Measurements from ENCODE around the gene OR13C9. TPM values are rescaled to one million over a fixed set of nuclear protein-coding genes. Genes with fewer than 3 reads are reported as not detected.

The OR13C9 gene
- total RNA-seq, 2 experiments from 2014 or later: not detected

DNA sequence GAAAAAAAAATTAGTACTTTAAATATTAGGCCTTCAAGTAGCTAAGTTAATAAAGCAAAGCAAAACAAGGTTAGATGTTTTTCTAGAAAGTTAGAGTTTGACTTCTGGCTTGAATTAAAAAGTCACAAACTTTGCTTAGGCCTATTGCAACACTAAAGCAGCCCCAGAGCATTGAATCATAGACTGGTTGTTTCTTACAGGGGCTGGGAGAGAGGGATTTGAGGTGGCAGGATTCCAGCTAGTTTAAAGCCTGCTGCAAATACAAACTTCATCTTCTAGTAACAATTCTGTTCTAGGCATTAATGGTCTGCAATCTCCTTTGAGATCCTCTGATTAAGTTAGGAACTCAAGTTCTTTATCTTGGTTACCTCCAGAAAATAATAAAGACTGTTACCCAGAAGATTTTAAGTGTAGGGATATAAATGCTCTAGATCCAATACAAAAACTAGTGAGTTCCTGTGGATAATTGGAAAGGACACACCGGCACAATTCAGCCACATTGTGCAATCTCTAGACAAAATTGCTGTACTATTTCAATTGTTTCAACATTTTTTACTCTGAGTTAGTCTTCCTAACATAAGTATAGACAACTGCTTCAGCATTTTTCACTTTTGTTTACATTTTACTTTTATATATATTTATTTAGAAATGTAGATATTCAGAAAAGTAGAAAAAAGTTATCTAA lies 31.4 kb downstream of the OR13C9 start:
- H3K27me3 Mint-ChIP-seq: no peaks in the 10 kb centered on the region
- no peaks in the 10 kb centered on the region for H3K9me3 Mint-ChIP-seq
- ChIA-PET CTCF (no interaction called here), POLR2A (no interaction called here)
- H3K4me1 Mint-ChIP-seq: no peaks in the 10 kb centered on the region
- H3K36me3 Mint-ChIP-seq (ENCODE audit: low read depth): no peaks in the 10 kb centered on the region
- H3K4me3 Mint-ChIP-seq: no peak overlapping the region
- DNase-seq: no peak
- H3K27ac Mint-ChIP-seq: no peak overlapping the region

DNA sequence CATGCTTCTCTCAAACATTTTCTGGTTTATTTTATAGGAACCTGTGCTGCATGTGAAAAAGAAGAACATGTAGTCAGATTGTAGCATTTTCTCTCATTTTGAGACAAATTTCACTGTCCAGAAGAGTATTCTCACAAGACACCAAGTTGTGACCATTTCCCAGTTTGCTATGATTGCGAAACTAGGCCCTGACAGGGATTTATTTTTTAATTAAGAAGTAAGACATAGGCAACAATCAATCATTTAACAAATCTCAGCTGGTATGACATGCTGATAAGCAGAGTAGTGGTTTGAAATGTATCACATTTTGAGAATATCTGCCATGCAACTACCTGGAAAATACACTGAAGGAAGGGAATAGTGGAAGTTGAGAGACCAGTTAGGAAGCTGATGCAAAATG lies 37.4 kb downstream of the OR13C9 start:
- CTCF ChIA-PET: no interaction called here
- H3K9me3 Mint-ChIP-seq: no peaks in the 10 kb centered on the region
- no peaks in the 10 kb centered on the region for H3K4me1 Mint-ChIP-seq
- POLR2A ChIA-PET: no interaction called here
- H3K4me3 Mint-ChIP-seq: no peak overlapping the region
- no peaks in the 10 kb centered on the region for H3K27me3 Mint-ChIP-seq
- no peaks in the 10 kb centered on the region for H3K36me3 Mint-ChIP-seq (ENCODE audit: low read depth)
- H3K27ac Mint-ChIP-seq: no peak overlapping the region
- DNase-seq: no peak

- Mint-ChIP-seq H3K4me1 (no peaks in the 10 kb centered on the region), H3K27ac (no peak overlapping the region), H3K27me3 (no peaks in the 10 kb centered on the region), H3K9me3 (no peaks in the 10 kb centered on the region), H3K4me3 (no peak overlapping the region), H3K36me3 (ENCODE audit: low read depth) (no peaks in the 10 kb centered on the region)
- DNase-seq: no peak
- POLR2A ChIA-PET: no interaction called here
- CTCF ChIA-PET: no interaction called here
Observed at GRCh38 chr9:104577263-104577662, 40.7 kb downstream of the OR13C9 start.

DNA sequence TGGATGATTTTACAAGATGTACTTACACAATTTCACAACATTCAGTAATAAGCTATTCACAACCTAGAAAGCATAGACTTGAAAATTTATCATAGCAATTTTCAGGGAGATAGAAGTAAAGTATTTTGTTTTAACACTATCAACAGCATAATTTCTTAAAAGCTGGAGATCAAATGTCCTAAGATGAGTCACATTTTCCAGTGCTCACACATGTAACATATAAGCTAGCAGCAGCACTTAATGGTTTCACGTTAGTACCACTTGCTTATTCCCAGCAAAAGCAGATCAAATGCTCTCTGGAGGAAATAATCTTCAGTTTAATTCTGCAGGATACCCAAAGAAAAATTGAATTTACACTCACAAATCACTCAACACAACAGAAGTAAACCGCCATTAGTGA lies 42.5 kb downstream of the OR13C9 start:
- no peaks in the 10 kb centered on the region for H3K9me3 Mint-ChIP-seq
- H3K27ac Mint-ChIP-seq: no peak overlapping the region
- H3K4me1 Mint-ChIP-seq: no peaks in the 10 kb centered on the region
- no peaks in the 10 kb centered on the region for H3K27me3 Mint-ChIP-seq
- POLR2A ChIA-PET: no interaction called here
- H3K36me3 Mint-ChIP-seq (ENCODE audit: low read depth): no peaks in the 10 kb centered on the region
- H3K4me3 Mint-ChIP-seq: no peak overlapping the region
- CTCF ChIA-PET: no interaction called here
- no peak for DNase-seq

DNA sequence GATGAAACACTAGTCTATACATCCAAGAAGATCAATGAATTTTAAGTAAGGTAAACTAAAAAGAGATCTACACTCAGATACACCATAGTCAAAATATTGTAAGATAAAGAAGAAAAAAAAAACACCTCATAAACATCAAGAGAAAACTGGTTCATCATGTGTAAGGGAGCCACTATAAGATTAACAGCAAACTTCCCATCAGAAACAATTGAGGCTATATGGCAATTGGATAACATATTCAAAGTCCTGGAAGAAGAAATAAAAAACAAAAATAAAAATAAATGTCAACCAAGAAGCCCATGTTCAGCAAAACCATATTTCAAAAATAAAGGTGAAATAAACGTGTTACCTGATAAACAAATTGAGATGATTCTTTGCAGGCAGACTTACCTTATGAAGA lies 45.4 kb downstream of the OR13C9 start:
- Mint-ChIP-seq H3K4me3 (no peak overlapping the region), H3K36me3 (ENCODE audit: low read depth) (no peaks in the 10 kb centered on the region), H3K4me1 (no peaks in the 10 kb centered on the region), H3K27me3 (no peaks in the 10 kb centered on the region), H3K27ac (no peak overlapping the region), H3K9me3 (peaks cover 4% of the 10 kb centered on the region)
- ChIA-PET CTCF (no interaction called here), POLR2A (no interaction called here)
- DNase-seq: no peak

DNA sequence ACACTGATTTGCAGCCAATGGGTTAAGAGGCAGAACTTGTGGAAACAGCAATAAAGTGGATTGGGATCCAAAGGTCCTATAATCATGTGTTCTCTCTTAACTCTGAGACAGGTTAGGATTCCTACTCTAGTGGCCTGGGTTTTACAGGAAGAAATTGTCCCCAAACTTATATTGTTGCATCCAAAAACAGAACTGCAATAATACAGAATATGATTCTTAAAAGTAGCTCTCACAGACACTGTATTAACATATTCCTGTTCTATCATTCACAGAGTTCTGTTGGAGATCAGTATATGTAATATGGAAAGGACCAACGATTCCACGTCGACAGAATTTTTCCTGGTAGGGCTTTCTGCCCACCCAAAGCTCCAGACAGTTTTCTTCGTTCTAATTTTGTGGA lies 49.1 kb downstream of the OR13C9 start, which contains the start of gene OR13C8:
TSS of gene OR13C8 (plus strand) at position 301 of the 400 bp plus-strand sequence. CDS start at position 301, 0 bp downstream.
- peaks cover 4% of the 10 kb centered on the region for H3K9me3 Mint-ChIP-seq
- ChIA-PET CTCF (no interaction called here), POLR2A (no interaction called here)
- DNase-seq: no peak
- H3K27ac Mint-ChIP-seq: no peak within 1 kb of the TSS
- no peaks in the 10 kb centered on the region for H3K27me3 Mint-ChIP-seq
- no peak within 1 kb of the TSS for H3K4me3 Mint-ChIP-seq
- H3K4me1 Mint-ChIP-seq: no peaks in the 10 kb centered on the region
- no peaks in the 10 kb centered on the region for H3K36me3 Mint-ChIP-seq (ENCODE audit: low read depth)

Other genes with a start within 250 kb of the OR13C9 start
- gene OR13F1, start 113.9 kb downstream of the OR13C9 start, total RNA-seq: not detected
- gene OR13C4, start 91.0 kb downstream of the OR13C9 start, total RNA-seq: not detected
- not detected for gene OR13C3, start 81.3 kb downstream of the OR13C9 start, total RNA-seq
- not detected for gene OR13C8, start 49.0 kb downstream of the OR13C9 start, total RNA-seq
- gene OR13C5, start 18.8 kb downstream of the OR13C9 start, total RNA-seq: not detected
- not detected for gene OR13C2, start 12.6 kb downstream of the OR13C9 start, total RNA-seq
- not detected for gene OR13D1, start 76.3 kb upstream of the OR13C9 start, total RNA-seq
- 10 to 100 TPM; 14.0 to 17.1 TPM for gene NIPSNAP3A, start 129.5 kb upstream of the OR13C9 start, total RNA-seq
- 1 to 10 TPM in 1 of 2 experiments, under 1 TPM in 1; 0.28 to 1.5 TPM for gene NIPSNAP3B, start 145.9 kb upstream of the OR13C9 start, total RNA-seq

All from activated CD4-positive, alpha-beta memory T cell treated with anti-CD3 and anti-CD28 coated beads, Interleukin-2, amount 10 ng/mL, durations not matched to agents 7 days and 5 days (primary cell).